Breast epithelium (tissue), 3 donors: ENCODE data around the gene PDPK1.
"Not testable (repeated sequence)": the region's sequence is repeated elsewhere in the genome, so short reads cannot be mapped to it uniquely, and the experiment has no call there.

ENCODE experiments used
- CTCF ChIP-seq, 3 donors: fragments of 450-650 bp; IDR thresholded peaks; one replicate each; pipeline ENCODE4 v1.5.1; 2016 to 2017; ENCODE audit warnings: antibody characterized with exemption in 3 of 3, mild to moderate bottlenecking in 3 of 3, moderate library complexity in 3 of 3
- POLR2A ChIP-seq: fragments of 450-650 bp; IDR thresholded peaks from one replicate; pipeline ENCODE4 v1.6.1; 2016; ENCODE audit warnings: antibody characterized with exemption, mild to moderate bottlenecking, moderate library complexity
- POLR2AphosphoS5 ChIP-seq, 3 donors: sonication (generic); formaldehyde crosslinking; IDR thresholded peaks; one replicate each; pipeline ENCODE4 v1.6.1; 2017; ENCODE audit warnings: antibody characterized with exemption in 3 of 3

DNA sequence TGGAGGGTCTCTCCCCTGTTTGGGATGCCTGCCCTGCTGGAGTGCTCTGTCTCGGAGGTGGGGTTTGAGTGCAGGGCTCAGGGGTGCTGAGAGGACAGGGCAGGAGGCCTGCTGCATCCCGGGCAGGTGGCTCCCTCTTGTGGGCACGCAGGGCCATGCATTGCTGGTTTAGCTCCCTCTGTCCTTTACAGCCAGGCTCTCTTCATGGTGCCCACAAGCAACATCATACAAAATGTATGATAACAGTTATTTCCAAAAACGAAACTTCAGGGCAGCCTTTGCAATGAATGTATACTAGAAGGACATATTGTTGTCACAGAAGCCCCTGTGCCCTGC, 22.9 kb downstream of the PDPK1 start:
- not testable (repeated sequence) for TF ChIP-seq POLR2AphosphoS5 (IDR thresholded peaks at IDR 0.05); CTCF (IDR thresholded peaks at IDR 0.05); POLR2A
